B cell (primary cell): ENCODE measurements around the gene RHCG. TPM values are rescaled to one million over a fixed set of nuclear protein-coding genes. Genes with fewer than 3 reads are reported as not detected.

ENCODE experiments used
- ATAC-seq: fragments of 200-7000 bp; cut with Tn5 transposase; one replicate; pipeline ENCODE4 v1.10.0; 2021; ENCODE audit warnings: low read depth, mild to moderate bottlenecking, moderate number of reproducible peaks, moderate library complexity
- CTCF ChIA-PET: fragments of 350-600 bp; sonication (Branson Sonifier 250); formaldehyde crosslinking; loops from one replicate; lab custom pipeline; 2021; ENCODE audit warnings: antibody characterized with exemption, inconsistent platforms; lab: Charles Lee
- POLR2A ChIA-PET: fragments of 350-600 bp; sonication (Branson Sonifier 250); formaldehyde crosslinking; loops from one replicate; lab custom pipeline; 2021; ENCODE audit warnings: antibody characterized with exemption; lab: Charles Lee
- DNase-seq: peaks from one replicate; pipeline ENCODE4 v3.0.0; 2013
- H2AFZ ChIP-seq: 2 replicates; pipeline ENCODE4 v1.6.1; 2012; ENCODE audit warnings: mild to moderate bottlenecking, low read depth, low read length; ENCODE audit not compliant: insufficient read depth, poor library complexity, severe bottlenecking
- H3K27ac ChIP-seq, 2 donors: 1 replicate in 1 of 2; 2 replicates in 1 of 2; pipeline ENCODE4 v1.5.1; 2012 to 2013; ENCODE audit warnings: low read length in 2 of 2, mild to moderate bottlenecking in 2 of 2, moderate library complexity in 1 of 2
- H3K27me3 ChIP-seq, 4 experiments: fragments of 200-600 bp in 1 of 4; sonication (generic) in 1 of 4; replicated peaks in 1 of 4; 1 replicate in 2 of 4; 2 replicates in 2 of 4; pipeline versions ENCODE4 v1.6.1 to v1.7.0; 2013 to 2016; ENCODE audit warnings: low read length in 3 of 4, mild to moderate bottlenecking in 2 of 4, mixed read lengths in 1 of 4, moderate library complexity in 1 of 4; ENCODE audit not compliant: insufficient read depth in 4 of 4, control insufficient read depth in 3 of 4; ENCODE audit errors: control extremely low read depth in 1 of 4
- H3K36me3 ChIP-seq, 2 experiments: replicated peaks in 1 of 2; 1 replicate in 1 of 2; 2 replicates in 1 of 2; pipeline versions ENCODE4 v1.6.1 to v1.7.1; 2013; ENCODE audit warnings: low read length in 1 of 2; ENCODE audit not compliant: insufficient read depth in 2 of 2, control insufficient read depth in 1 of 2; ENCODE audit errors: control extremely low read depth in 1 of 2, extremely low read depth in 1 of 2
- H3K4me1 ChIP-seq, 2 donors: fragments of 200-600 bp in 1 of 2; sonication (generic) in 1 of 2; 1 replicate in 1 of 2; 2 replicates in 1 of 2; pipeline versions ENCODE4 v1.5.1 to v1.6.1; 2013 to 2017; ENCODE audit warnings: low read length in 2 of 2; ENCODE audit not compliant: control insufficient read depth in 2 of 2, insufficient read depth in 2 of 2
- H3K4me2 ChIP-seq: replicated peaks from 2 replicates; pipeline ENCODE3; 2012; ENCODE audit warnings: mild to moderate bottlenecking, low read depth, low read length; ENCODE audit not compliant: poor library complexity, severe bottlenecking
- H3K4me3 ChIP-seq, 5 experiments: fragments of 200-600 bp in 1 of 5; sonication (generic) in 1 of 5; 1 replicate in 3 of 5; 2 replicates in 2 of 5; pipeline versions ENCODE4 v1.5.1 to v1.7.0; 2011 to 2016; ENCODE audit warnings: low read length in 4 of 5, mild to moderate bottlenecking in 4 of 5, low read depth in 2 of 5, control low read depth in 1 of 5, moderate library complexity in 1 of 5; ENCODE audit not compliant: insufficient read depth in 1 of 5; ENCODE audit errors: control extremely low read depth in 1 of 5, extremely low read depth in 1 of 5
- H3K79me2 ChIP-seq: fragments of 200-600 bp; sonication (generic); one replicate; pipeline ENCODE4 v1.6.0; 2016; ENCODE audit warnings: low read length; ENCODE audit not compliant: control insufficient read depth, insufficient read depth
- H3K9ac ChIP-seq: fragments of 200-600 bp; sonication (generic); 2 replicates; pipeline ENCODE4 v1.6.1; 2017; ENCODE audit warnings: mild to moderate bottlenecking, low read length, moderate library complexity
- H3K9me3 ChIP-seq, 3 donors: one replicate each; pipeline versions ENCODE4 v1.6.1 to v1.7.1; 2013; ENCODE audit warnings: low read length in 2 of 3; ENCODE audit not compliant: control insufficient read depth in 2 of 3, insufficient read depth in 1 of 3; ENCODE audit errors: control extremely low read depth in 1 of 3
- H4K20me1 ChIP-seq: 2 replicates; pipeline ENCODE4 v1.6.0; 2012; ENCODE audit warnings: mild to moderate bottlenecking, low read length; ENCODE audit not compliant: insufficient read depth, control insufficient read depth, poor library complexity, severe bottlenecking
- H3K27ac Mint-ChIP-seq: one replicate; pipeline ENCODE4 v1.8.0; 2021; ENCODE audit warnings: mixed read lengths
- H3K27me3 Mint-ChIP-seq: one replicate; pipeline ENCODE4 v1.8.0; 2021; ENCODE audit warnings: mixed read lengths
- H3K4me1 Mint-ChIP-seq: one replicate; pipeline ENCODE4 v1.8.0; 2021; ENCODE audit warnings: mixed read lengths
- H3K4me3 Mint-ChIP-seq: one replicate; pipeline ENCODE4 v1.8.0; 2021; ENCODE audit warnings: mixed read lengths
- H3K9me3 Mint-ChIP-seq: one replicate; pipeline ENCODE4 v1.8.0; 2022; ENCODE audit warnings: mixed read lengths; ENCODE audit not compliant: insufficient read depth
- CTCF ChIP-seq: fragments of 200-600 bp; IDR thresholded peaks from one replicate; pipeline ENCODE4 v1.8.0; 2022; ENCODE audit warnings: antibody characterized with exemption, mild to moderate bottlenecking
- EZH2 ChIP-seq: IDR thresholded peaks from 2 replicates; pipeline ENCODE4 v1.6.1; 2012; ENCODE audit warnings: borderline replicate concordance, low read depth, mild to moderate bottlenecking, moderate library complexity, low read length; ENCODE audit not compliant: insufficient read depth, poor library complexity, severe bottlenecking
- WGBS: methylation state at CpG from one replicate; pipeline ENCODE4 v1.1.5; 2013; ENCODE audit warnings: missing lambda C conversion rate; ENCODE audit not compliant: insufficient coverage; 5-methylcytosine and 5-hydroxymethylcytosine counted together
- intact Hi-C: fragments of 100-400 bp; cut with micrococcal nuclease; formaldehyde crosslinking; loops from one replicate; pipeline ENCODE4 v1.10.0; 2022
- polyA plus RNA-seq: library from polyadenylated mRNA; depleted of rRNA; stranded (reverse); fragments of >200 nt; gene quantifications from 2 replicates; pipeline ENCODE4 v1.2.3, GENCODE V29; 2012
- total RNA-seq, 2 donors: library from RNA; stranded (reverse); fragments of 120-200 nt in 1 of 2; gene quantifications; 1 replicate in 1 of 2; 2 replicates in 1 of 2; pipeline versions ENCODE4 v1.2.3 to v1.2.4, GENCODE V29; 2013 to 2022

Gene RHCG
- total and polyA plus RNA-seq, 2 donors (not counting 1 experiment from before 2014, with no cell fraction given), result not detected

- Mint-ChIP-seq H3K27ac (no peak overlapping the region), H3K4me1 (no peaks in the 10 kb centered on the region), H3K4me3 (no peak overlapping the region), H3K9me3 (no peaks in the 10 kb centered on the region), H3K27me3 (peaks cover 19% of the 10 kb centered on the region)
- intact Hi-C loops, result no loop called here
- Histone ChIP-seq H3K79me2 (no peaks in the 10 kb centered on the region), H2AFZ (no peak overlapping the region), H3K27ac (no peak overlapping the region), H3K36me3 (no peaks in the 10 kb centered on the region), H3K9ac (no peak overlapping the region), H3K4me3 (no peak overlapping the region), H3K4me1 (no peaks in the 10 kb centered on the region), H3K9me3 (peaks cover 0 to 3% (median 0%) of the 10 kb centered on the region in 3 donors), H4K20me1 (no peaks in the 10 kb centered on the region), H3K27me3 (peaks cover 0 to 23% (median 2%) of the 10 kb centered on the region in 4 experiments), H3K4me2 (no peak overlapping the region)
- WGBS, result 92% methylated on average over 5 of the region's 8 CpGs
- ATAC-seq (no peak), DNase-seq (no peak)
- TF ChIP-seq EZH2, result no peak
- no peak for TF ChIP-seq CTCF
- POLR2A ChIA-PET, result no interaction called here
- CTCF ChIA-PET, result no interaction called here
Observed at GRCh38 chr15:89463113-89463512, 33.3 kb downstream of the RHCG start.

- 76% methylated on average over 6 of the region's 9 CpGs for WGBS
- ChIA-PET CTCF (no interaction called here), POLR2A (no interaction called here)
- DNase-seq (no peak), ATAC-seq (no peak)
- Mint-ChIP-seq H3K9me3 (no peaks in the 10 kb centered on the region), H3K4me3 (no peak overlapping the region), H3K27me3 (peaks cover 19% of the 10 kb centered on the region), H3K27ac (no peak overlapping the region), H3K4me1 (no peaks in the 10 kb centered on the region)
- H3K36me3 ChIP-seq, result no peaks in the 10 kb centered on the region
- H3K4me3 ChIP-seq, result no peak overlapping the region
- H3K79me2 ChIP-seq, result no peaks in the 10 kb centered on the region
- H4K20me1 ChIP-seq, result no peaks in the 10 kb centered on the region
- no peak overlapping the region for H3K9ac ChIP-seq
- intact Hi-C loops, result no loop called here
- H3K4me2 ChIP-seq, result no peak overlapping the region
- H3K4me1 ChIP-seq, result no peaks in the 10 kb centered on the region
- H3K27ac ChIP-seq, result no peak overlapping the region
- H3K27me3 ChIP-seq, result peaks cover 0 to 23% (median 2%) of the 10 kb centered on the region in 4 experiments
- H3K9me3 ChIP-seq, result peaks cover 0 to 10% (median under 1%) of the 10 kb centered on the region in 3 donors
- no peak overlapping the region for H2AFZ ChIP-seq
- TF ChIP-seq CTCF, result no peak
- TF ChIP-seq EZH2, result no peak
Observed at GRCh38 chr15:89462198-89462912, 34.0 kb downstream of the RHCG start.
